GM19035 (cell line): ENCODE results near the gene MPPED1.

Experiments
- ATAC-seq: cut with Tn5 transposase; IDR thresholded peaks from one replicate; pipeline ENCODE4 v1.9.1; 2021; ENCODE audit not compliant: unreplicated experiment

Gene MPPED1

DNA sequence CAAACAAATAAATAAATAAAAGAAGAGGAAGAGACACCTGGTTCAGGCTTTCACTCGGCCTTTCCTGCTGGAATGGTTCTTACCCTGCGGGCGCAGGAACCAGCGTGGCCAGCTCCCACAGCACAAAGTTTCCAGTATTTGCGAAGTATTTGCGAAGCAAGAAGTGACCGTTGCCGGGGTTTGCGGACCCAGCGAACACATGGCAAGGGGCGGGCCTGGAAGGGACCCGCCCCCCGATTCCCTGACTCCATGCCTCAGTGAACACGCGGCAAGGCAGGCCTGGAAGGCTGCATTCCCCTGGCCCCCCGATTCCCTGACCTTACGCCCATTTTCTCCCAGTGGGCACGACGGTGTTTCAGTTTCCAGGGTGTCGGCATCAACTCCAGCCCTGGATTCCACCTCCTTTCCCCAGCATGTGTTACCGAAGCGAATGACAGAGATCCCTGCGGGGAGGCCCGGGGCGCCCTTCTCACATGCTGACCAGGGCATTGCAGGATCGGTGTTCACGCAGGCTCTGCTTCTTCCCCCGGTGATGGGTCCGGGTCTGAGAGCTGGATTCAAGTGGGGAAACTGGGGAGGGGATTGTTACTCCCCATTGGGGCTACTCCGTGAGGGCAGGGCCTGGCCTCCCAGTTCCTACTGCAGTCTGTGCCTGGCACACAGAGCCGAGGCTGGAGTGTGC, 102.8 kb downstream of the MPPED1 start:
- ATAC-seq = no peak

DNA sequence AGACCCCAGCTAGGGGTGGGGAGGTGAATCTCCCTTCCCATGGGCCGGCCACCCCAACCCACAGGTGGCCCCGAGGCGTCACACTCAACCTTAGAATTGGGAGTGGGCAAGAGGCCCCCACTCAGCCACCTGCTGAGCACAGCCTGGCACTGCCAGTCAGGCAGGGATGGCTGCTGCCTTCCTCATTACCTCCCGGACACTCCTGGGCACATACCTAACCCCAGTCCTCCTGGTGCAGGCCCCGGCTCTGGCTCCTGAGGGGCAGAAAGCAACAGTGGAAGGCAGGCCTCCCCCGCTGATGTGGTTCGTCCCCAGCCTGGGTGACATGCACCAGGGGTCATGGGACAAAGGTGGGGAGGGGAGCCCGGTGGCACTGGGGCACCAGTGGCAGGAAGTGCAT, 103.6 kb downstream of the MPPED1 start:
- no peak for ATAC-seq

DNA sequence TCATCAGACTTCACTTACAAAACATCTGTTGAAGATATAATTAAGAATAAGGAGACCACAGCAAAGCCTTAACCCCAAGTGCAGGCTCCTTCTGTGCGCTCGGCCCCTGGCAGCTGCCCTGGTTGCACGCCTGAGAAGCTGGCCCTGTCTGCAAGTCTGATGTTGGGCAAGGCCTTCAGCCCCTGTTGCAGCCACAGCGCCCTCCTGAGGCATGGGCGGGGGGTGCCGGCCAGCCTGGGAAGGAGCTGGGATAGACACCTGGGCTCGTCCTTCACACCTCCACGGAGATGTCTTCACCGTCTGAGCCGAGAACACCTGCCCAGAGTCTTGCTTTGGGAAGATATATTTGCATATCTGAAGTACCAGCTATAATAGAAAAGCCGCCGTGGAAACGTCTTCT, 104.1 kb downstream of the MPPED1 start:
- ATAC-seq = no peak

DNA sequence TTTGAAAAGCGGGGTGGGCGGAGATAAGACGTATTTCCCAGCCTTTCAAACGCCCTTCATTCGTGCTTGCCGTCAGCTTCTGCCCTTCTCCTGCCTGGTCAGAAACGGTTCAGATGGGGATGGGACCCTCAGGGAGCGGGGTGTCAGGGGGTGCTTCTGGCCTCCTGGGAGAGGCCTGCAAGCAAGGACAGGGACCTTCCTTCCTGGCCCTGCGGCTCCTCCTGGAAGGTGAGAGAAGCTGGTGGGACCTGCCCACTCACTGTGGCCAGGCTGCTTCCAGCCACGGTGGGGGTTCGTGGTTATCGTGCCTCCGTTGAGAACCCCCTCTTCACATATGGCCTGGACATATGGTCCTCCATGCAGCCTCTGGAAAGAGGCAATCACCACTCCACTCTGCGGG, 104.6 kb downstream of the MPPED1 start:
- no peak for ATAC-seq

DNA sequence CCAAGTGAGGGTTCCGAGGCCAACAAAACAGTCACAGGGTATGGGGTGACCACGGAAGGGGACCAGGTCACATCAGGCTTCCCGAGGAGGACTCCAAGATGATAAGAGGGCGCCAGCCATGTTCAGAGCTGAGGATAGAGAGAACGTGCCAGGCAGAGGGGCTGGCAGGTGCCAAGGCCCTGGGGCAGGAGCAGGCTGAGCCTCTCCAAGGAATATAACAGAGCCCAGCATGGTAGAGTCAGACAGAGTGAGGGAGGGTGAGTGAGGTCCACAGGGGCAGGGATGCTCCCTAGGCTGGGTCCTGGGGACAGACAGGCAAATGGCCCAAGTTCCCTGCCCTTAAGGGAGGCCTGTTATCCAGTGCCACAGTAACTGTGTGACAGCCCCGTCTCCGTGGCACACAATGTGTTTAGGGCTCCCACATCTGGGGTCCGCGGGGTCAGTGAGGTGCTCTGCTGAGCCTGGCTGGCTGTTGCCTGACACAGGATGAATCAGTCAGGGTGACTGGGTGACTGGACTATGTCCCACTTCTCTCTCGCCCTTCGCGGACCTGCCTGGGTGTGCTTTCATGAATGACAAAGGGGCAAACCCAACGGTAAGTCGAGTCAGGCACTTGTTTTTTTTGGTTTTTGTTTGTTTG, 105.3 kb downstream of the MPPED1 start:
- no peak for ATAC-seq

DNA sequence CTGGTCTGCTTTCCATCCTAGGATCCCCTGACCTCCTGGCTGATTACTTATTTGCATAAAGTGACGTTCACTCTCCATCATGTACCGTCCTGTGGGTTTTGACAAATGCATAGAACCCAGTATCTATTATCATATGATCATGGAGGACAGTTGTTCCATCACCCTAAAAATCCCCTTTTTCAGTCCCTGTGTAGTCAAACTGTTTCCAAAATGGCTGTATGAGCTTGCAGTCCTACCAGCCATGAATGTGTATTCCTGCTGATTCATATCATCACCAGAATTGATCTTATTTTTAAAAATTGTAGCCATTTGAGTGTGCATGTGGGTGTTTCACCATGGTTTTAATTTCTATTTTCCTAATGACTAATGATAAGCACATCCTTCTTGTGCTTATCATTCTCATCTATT, 108.8 kb downstream of the MPPED1 start:
- ATAC-seq = no peak

DNA sequence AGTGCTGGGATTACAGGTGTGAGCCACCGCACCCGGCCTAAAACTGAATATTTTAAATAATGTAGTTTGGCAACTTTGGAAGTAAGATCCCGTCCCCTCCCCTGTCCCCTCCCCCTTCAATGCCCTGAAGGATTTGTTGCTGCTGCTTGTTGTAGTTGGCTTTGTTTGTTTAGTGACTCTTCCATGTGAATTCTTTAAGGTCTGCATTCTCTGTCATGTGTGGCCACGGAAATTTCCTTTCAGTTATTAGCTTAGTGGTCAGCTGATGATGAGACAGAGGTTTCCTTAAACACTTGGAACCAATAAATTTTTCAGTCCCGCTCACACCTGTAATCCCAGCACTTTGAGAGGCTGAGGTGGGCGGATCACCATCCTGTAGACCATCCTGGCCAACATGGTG, 109.9 kb downstream of the MPPED1 start:
- ATAC-seq = no peak

DNA sequence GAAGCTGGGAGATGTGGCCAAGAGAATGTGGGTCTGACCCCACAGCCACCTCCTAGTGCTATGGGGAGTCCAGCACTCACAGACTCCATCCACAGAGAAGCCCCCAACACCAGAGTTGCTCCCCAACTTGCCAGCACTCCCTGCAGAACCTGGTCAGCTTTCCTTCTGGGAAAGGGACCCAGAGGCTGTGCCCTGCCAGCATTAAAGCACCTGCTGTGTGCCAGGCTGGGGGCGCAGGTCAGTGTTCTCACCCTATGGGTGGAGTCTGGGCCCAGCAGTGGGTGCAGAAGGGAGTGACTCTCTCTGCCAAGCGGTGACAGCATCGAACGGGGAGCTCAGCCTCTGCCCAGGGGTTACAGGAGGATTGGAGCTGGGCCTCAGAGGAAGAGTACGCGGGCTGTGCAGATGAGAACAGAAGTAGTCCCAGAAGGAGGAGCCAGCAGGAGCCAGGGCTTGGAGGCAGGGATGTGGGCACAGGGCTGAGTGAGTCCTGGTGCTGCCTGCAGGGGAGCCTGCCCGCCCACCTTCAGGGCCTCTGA, 114.4 kb downstream of the MPPED1 start:
- no peak for ATAC-seq

DNA sequence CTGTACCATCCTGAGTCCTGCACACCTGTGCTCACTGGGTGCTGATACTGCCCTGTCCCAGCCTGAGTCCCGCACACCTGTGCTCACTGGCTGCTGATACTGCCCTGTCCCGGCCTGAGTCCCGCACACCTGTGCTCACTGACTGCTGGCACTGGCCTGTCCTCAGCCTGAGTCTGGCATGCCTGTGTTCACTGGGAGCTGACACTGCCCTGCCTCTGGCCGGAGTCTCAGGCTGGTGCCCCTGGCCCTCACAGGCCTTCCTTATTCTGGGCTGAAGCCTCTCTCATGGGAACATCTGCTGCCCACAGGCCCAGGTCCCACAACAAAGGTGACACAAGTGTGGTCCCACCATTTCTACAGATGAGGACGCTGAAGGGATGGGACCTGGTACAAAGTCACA, 115.1 kb downstream of the MPPED1 start:
- no peak for ATAC-seq

DNA sequence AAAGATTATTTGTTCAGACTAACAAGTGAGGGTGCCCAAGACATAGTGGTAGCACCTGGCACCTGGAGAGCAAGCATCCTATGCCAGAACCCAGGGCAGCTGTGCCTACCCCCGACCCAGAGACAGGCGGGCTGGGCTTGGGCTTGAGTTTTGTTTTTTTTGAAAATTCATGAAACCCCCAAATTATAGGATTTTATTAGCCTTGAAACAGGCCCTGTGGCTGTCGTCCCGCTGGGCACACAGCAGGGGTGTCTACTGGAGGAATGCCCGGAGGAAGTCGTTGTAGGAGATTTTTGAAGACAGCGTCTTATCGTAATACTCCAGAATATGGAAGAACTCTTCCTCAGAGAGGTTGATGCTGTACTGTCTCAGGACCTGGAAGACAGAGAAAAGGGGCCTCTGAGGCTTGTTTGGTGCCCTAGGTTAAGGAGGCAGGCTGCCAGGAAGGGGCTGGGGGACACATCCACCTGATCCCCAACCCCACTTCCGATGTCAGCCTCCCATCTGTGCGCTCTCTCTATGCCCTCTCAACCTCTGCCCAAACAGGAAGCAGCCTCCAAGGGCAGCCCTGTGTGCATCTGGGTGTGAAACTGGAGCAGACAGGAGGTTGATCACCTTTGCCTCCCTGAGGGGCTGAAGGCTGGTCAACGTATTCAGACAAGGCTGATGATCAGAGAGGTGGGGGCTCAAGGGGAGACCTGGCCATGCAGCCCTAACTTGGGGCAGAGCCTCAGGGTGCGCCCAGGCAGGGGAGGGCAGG, 117.0 kb downstream of the MPPED1 start:
- no peak for ATAC-seq

DNA sequence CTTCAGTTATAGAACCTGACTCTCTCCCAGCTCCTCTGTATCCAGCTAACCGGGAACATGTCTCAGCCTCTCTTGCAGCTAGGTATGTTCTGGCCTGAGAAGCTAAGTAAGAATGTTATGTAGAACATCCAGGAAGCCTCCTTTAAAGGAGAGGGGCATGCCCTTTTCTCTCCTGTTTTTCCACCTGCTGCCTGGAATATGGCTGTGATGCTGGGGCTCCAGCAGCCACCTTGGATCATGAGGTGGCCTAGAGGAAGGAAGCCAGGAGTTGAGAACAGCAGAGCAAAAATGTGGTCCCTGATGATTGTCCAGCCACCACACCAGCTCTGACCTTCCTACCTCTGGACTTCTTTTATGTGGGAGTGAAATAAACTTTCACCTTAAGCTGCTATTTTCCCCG, 117.6 kb downstream of the MPPED1 start:
- no peak for ATAC-seq

DNA sequence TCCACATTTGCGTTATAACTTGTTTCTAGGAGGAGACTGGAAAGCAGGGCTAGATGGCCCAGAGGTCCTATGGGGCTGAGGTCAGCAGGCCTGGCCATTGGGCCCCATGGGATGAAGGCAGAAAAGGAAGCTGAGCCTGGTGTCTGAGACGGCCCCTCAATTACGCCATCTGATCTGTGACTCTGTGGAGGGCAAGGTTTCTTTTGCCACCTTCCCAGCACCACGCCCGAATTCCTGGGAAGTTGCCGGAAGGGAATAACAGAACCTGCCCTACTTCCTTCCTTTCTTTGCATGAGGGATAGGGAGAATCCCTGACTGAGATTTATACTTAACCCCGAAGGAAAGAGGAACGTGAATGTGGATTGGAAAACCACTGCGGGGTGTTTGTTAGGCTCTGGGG, 118.1 kb downstream of the MPPED1 start:
- no peak for ATAC-seq

DNA sequence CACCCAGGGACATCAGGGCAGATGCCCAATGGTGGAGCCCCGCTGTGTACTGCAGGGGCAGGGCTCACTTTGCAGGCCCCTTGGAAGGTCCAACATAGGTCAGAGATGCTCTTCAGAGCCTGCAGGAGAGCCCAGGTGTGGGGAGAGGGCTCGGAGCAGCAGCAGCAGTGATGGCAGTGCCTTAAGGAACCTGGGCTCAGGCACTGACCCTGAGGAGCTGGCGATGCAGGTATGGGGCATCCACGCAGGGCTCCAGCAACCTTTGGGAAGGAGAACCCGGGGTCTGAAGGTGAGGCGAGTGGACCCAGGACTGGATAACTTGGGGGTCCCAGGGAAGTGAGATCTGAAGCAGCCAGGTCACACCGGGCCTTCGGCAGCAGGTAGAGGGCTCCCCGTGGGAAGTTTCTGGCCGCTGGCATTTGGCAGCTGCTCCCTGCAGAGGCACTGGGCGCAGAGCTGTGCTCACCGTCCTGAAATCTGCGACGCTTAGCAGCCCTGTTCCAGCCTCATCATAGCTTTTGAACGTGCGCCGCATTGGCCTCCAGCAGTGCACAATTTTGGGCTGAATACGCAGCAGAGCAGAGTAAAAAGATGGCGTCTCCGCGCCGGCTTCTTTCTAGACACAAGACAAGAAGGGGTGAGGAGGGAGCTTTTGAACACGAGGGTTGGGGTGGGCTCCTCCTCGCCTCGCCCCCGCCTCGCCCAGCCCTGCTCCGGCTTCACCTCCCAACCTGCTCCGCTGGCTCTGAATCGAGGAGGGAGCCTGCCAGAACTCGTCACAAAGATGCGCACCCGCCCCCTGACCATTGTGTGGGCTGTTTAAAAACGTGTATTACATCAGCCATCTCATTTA, 118.8 kb downstream of the MPPED1 start:
- ATAC-seq = no peak

DNA sequence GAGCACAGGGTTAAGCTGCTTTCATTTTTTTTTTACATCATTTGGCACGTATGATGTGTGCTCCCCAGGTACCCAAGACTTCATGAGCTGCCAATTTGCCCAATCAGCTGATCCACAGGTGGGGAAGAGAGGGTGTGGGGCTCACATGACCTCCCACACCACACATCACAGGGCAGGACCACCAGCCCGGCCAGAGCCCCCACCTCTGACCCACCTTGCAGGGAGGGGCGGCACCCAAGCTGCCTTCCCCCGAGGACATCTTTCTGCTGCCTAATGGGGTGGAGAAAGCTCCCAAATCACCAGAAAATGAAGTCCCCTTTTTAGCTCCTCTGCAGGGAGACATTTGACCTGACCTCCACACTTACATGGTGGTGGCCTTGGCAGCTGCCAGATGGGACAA, 119.8 kb downstream of the MPPED1 start:
- no peak for ATAC-seq

DNA sequence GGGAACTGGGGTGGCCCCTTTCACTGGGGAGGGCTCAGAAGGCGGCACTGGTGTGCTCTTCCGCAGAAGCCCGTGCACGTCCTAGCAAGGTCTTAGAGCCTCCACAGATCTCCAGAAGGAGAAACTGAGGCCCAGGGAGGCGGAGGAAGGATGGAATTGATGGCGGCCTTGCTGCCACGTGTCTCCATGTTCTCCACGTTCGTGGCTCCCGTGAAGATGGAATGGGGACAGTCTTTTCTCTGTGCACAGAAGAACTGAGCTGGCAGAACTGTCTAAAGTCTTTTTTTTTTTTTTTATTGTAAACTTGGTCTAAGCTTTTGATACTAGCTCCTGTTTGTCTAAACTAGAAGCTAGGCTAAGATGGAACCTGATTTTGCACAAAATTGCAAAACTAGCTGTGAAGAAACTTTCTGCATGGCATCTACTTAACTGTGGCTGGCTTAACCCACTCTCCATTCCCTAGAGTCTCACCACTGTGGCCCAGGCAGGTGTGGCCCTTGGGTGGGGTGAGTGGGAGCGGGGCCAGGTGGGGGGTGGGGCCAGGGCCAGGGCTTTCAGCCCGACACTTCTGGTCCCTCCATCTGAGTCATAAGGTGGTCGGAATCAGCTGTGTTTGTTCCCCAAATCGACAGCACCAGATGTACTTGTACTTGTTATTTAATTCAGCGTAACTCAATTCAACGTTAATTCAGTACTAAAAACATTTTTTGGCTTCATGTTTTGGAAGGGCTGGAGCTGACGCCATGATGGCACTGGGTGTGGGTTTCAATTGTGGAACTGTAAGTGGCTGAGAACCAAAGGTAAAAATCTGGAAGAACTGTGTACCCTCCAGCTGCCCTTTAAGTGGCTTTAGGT, 120.7 kb downstream of the MPPED1 start:
- ATAC-seq = no peak

DNA sequence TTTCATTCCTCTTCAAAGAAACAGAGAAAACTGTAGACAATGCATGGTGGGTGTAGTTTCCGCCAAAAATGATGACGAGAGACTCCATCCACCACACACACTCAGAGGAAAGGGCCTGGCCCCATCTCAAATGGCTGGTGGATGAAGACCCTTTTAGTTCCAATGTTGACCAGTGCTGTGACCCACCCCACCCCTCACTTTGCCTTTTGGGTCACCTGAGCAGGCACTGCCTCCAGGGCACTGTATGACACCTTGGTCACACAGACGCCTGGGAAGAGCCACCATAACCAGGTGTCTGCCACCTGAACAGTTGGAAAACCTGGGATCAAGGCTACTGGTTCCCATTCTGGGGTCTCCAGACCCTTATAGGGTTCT, 121.3 kb downstream of the MPPED1 start:
- ATAC-seq = no peak

DNA sequence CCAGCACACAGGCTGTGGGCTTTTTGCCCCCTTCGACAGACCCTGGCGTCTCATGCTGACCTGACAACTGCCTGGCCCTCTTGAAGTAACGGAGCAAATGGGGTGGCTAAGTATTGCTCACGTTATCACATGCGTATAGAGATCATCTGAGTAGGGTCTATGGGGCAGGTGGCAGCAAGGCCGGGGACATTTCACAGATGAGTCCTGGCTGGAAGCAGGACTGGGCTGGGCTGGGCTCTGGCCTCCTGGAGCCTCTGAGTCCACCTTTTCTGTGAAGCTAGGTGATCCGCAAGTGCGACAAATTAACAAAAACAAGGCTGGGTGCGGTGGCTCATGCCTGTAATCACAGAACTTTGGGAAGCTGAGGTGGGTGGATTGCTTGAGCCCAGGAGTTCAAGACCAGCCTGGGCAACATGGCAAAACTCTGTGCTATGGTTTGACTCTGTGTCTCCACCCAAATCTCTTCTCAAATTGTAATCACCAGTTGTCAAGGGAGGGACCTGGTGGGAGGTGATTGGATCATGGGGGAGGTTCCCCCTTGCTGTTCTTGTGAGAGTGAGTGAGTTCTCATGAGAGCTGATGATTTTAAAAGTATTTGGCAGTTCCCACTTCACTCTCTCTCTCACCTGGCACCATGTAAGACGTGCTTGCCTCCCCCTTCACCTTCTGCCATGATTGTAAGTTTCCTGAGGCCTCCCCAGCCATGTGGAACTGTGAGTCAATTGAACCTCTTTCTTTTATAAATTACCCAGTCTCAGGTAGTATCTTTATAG, 122.0 kb downstream of the MPPED1 start:
- no peak for ATAC-seq

DNA sequence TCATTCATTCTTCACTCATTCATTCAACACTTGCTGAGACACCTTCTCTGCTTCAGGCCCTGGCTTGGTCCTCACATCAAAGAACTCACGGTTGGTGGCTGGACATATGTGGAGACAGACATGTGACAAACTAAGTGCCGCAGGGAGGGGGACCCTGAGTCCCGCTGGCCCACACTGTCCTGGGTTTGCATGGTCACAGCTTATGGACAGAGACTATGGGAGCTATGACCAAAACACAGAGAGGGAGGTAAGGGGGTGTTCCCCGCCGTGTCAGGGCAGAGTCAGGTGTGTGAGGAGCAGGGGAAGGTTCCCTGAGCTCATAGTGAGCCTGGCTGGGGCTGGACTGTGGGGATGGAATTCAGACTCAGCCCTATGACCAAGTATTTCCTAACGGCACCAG, 123.1 kb downstream of the MPPED1 start:
- no peak for ATAC-seq

DNA sequence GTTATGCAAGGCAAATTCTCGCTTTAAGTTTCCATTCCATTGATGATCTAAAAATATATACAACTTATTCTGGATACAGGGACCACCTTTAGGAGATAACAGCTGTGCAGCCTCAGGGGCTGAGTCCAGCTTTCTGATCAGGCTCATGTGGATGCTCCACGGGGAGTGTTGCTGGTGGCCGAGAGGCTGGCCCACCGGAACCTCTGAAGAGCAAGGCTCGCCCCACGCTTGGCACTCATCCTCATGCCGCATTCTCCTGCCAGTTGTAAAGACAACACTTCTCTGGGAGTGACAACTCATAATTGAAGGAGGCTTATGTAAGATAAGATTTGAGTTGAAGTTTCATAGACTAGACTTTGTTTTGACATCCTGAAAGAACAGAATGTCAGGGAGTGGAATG, 123.5 kb downstream of the MPPED1 start:
- ATAC-seq = no peak

DNA sequence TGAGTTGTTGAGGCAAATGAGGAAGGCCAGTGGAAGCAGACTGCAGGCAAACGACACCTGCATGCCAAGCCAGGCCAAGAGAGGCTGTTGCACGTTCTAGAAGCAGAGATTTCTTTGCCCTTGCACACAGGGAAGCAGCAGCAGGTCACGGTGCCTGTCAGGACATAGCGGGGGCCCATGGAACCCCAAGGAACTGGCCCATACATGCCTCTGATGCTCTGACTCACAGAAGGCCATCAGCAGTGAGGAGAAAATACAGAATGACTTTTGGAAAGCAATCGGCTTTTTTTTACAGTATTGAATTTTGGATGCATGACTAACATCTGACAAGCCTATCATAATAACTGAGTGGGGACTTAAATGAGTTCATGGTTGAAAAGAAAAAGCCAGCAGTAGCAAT, 123.9 kb downstream of the MPPED1 start:
- ATAC-seq = no peak
